HG02759 (cell line): Measurements from ENCODE around the gene IL1RN.

Source experiments
- ATAC-seq: cut with Tn5 transposase; IDR thresholded peaks from one replicate; pipeline ENCODE4 v1.9.1; 2021; ENCODE audit warnings: mild to moderate bottlenecking, moderate library complexity; ENCODE audit not compliant: unreplicated experiment

IL1RN gene

GRCh38 chr2:113155331-113155730, 27.9 kb downstream of the IL1RN start:
- ATAC-seq, result no peak

DNA sequence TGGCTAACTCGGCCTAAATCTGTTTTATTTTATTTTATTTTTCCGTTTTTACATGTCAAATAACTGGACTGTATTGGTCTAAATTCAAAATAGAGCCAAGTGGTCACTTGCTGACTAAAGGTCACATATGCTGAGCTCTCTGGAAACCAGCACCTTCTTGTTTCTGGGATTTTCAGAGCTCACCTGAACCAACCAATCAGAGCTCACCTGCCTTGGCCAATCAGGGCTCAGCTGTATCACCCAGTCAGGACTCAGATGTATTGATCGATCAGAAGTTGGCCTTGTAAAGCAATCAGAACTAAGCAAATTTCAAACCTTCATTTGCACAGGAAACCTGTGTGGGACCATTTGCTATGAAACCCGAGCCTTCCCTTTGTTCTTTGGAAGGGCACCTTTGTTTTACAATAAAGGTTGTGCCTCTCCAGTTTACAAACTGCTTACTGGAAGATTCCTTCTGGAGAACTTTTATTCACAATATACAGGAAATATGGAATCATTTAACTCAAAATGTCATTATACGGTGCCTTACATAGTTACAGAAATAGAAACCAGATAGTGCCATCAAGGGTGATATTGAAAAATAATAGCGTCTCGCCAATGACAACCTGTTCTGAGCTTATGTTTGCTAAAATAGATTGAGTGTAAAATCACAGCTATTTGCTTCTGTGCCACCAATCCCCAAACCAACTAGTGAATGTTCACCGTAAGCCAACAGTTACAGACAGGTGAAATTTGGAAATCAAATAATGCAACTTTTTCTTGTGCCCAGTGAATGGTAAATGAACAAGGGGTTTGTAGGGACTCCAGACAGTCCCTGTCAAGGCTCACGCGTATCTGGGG, 29.1 kb downstream of the IL1RN start:
- ATAC-seq, result no peak

DNA sequence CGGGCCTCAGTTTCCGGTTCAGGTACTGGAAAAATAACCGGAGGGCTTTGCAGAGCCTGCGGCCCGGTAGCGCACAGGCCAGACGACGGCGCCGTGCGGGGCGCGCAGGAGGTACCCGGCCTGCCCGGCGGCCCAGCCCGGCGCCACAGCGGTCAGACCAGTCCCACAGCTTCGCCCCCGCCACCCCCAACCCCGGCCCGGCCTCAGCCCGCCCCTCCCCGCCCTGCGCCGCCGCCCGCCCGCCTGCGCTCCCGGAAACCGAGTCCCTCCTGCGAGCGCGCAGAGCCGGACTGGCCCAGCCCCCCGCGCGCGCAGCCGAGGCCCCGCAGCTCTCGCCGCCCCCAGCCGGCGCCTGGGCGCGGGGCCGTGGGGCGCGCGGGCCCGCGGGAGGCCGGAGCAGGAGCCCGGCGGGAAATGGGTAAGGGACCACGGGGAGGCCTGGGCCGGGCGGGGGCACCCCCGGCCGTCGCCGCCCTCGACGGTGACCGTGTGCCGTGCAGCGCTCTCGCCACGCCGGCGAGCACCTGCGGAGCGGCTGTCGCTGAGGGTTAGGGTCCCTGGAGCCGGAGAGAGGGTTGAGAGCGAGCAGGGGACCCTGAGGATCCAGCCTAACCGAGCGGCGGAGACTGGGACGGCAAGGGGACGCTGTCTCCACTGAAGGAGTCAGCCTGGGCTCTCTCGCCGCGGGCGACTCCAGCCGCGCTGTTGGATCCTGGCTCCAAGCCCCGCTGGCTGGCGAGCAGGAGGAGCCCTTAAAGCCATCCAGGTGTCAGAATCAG, 29.9 kb downstream of the IL1RN start:
- ATAC-seq, result peak; percentile 79

DNA sequence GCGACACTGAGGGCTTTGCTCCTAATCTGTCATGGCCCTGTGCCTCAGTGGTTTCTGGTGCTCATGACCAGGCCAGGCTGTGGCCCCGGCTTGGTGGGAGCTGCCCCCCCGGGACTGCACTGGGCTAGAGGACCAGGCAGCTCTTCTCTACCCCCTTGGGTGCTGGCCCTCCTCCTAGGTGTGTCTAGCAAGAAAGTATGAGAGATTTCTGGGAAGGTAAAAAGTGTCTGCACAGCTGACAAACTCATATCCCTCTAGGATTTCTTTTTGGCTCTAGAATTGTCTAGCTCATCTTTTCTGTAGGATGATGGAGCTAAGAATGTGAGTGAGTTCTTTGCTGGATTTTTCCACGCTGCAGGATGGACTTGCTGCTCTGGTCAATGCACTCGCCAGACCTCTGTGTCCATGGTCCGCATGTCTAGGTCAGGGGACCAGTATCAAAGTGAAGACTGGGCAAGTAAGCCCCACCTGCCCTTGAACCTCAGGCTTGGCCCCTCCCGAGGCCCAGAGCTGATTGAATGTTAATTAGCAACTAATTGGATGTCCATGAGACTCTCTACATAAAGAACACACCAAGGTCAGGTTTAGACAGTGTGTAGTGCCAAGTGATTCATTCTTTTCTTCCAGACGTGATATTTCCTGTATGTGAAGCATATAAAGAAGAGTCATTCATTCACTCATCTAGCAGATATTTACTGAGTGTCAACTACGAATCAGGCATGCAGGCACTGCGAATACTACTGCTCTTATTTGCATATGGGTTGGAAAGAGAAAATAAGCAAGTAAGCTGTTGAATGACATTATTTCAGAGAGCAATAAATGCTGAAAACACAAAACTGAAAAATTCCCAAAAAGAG, 30.7 kb downstream of the IL1RN start:
- no peak for ATAC-seq

DNA sequence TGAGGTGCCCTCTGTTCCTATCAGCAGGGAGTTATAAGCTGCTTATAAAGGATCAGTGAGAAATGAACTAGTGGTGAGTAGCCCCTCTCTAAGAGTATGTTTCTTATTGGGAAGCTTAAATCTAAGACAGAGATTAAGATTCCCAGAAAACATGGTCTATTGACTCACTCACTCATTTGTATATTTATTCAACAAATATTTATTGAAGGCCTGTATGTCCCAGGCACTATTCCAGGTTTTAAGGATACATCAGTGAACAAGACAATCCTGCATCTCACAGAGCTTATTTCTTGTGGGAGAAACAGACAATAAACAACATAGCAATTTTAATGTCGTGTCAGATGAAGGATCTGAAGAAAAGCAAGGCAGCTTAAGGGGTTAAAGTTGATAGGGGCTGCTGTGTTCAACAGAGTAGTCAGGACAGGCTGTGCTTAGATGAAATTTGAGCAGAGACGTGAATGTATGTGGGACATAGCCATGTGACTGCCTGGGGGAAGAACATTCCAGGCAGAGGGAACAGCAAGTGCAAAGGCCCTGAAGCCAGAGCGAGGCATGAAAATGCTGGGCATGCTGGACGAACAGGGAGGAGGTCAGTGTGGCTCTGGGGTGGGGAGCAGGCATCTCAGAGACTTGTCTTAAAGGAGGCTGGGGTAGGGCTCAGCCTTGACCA, 31.6 kb downstream of the IL1RN start:
- no peak for ATAC-seq

DNA sequence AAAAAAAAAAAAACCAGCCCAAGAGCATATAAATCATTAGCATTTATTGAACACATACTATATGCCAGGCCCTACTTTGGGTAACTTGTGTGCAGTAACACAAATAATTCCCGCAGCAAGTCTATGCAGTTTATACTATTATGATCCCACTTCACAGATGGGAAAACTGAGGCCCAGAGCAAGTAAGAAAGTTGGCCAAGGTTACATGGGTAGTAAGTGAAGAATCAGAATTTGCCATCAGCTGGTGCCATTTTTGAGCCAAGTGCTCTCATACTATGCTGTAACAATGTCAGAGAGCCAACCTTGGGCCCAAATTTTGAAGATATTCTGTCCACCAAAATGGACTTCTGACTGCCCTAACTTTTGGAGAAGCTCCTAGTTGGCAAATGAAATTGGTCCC, 32.9 kb downstream of the IL1RN start:
- ATAC-seq, result no peak

DNA sequence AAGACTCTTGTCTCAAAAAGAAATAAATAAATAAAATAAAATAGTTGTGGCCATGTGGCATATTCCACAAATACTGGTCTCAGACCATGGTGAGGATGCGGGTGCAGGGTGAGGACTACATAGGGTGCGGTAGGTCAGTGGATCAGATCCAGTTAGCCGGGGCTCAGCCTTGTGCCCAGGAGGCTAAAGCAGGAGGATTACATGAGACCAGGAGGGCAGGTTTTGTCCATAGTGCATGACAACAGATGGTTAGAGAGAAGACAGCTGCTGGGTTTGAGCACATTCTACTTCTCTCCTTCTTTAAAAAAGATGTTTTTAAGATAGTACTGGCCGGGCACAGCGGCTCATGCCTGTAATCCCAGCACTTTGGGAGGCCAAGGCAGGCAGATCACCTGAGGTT, 33.6 kb downstream of the IL1RN start:
- no peak for ATAC-seq

- no peak for ATAC-seq
These were observed 34.8 kb downstream of the IL1RN start for GRCh38 chr2:113162173-113162572.

GRCh38 chr2:113162869-113163268, 35.5 kb downstream of the IL1RN start:
- no peak for ATAC-seq

GRCh38 chr2:113164215-113164929, 37.0 kb downstream of the IL1RN start:
- ATAC-seq, result no peak

DNA sequence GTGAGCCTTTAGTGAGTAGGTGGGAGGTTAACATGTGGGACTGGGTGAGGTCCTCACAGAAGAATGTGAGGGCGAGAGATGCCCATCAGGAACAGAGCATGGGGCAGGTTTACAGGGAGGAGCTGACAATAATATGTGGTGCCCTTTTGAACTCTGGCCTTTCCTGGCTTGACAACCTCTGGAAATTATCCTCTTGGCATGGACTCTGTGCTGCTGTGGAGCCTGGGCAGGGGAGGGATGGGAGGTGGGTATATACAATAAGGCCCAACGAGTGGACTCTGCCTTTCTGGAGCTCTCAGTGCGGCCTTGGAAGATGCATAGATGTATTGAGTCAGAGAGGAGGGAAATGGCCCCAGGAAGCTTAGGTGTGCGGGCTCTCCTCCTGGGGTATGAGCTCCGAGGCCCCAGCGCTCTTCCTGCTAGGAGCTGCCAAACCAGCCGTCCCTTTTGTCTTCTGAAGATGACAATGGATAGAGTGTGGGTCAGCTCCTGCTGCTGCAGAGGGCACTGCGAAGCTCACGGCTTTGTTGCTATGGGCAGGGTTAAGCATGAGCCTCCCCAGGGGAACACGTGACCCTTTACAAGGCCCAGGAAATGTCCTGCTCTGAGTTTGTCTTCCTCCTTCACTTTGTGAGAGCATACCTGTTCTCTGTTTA, 37.7 kb downstream of the IL1RN start:
- ATAC-seq, result no peak

DNA sequence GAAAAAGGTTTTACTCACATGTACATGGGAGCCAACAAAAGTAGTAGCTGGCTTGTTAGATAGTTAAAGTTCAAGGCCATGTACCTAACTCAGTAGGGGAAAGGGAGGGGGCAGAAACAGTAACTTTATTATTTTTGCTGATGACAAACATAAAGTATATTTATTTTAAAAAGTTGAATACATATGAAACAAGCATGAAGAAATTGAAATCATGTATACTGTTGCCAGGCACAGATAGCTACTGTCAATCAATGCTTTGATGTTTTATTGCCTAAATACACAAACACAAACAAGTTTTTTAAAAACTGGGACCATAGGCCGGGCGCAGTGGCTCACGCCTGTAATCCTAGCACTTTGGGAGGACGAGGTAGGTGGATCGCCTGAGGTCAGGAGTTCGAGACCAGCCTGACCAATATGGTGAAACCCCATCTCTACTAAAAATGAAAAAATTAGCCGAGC, 38.8 kb downstream of the IL1RN start:
- ATAC-seq, result no peak

- ATAC-seq, result no peak
These were observed 39.9 kb downstream of the IL1RN start for GRCh38 chr2:113167115-113167932.

GRCh38 chr2:113167962-113168340, 40.6 kb downstream of the IL1RN start:
- ATAC-seq, result no peak

DNA sequence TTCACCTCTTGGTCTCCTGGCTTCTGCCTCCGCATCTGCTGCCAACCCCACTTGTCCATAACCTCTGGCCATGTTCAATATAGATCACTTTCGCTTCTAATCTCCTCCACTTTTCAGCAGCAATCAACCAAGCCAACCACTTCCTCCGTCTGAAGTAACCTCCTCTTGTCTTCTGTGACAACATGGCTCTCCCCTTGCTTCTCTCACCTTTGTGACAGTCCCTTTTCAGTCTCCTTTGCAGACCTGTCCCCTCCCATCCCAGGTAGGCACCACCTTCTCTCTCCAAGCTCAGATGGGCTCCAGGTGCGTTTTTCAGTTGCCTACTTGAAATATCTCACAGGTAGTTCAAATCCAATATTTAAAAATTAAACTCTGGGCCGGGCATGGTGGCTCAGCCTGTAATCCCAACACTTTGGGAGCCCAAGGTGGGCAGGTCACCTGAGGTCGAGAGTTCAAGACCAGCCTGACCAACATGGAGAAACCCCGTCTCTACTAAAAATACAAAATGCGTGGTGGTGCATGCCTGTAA, 41.7 kb downstream of the IL1RN start:
- ATAC-seq, result no peak

GRCh38 chr2:113169586-113169985, 42.2 kb downstream of the IL1RN start:
- ATAC-seq, result no peak

GRCh38 chr2:113171334-113172075, 44.1 kb downstream of the IL1RN start:
- ATAC-seq, result no peak
